ENCODE measurements around the gene CADPS. TPM values are rescaled to one million over a fixed set of nuclear protein-coding genes. Genes with fewer than 3 reads are reported as not detected.

The CADPS gene
- polyA plus RNA-seq, 1 donor (not counting 4 experiments of a cell fraction or from before 2014, with no cell fraction given), result not detected

- no peak for DNase-seq (ENCODE audit: low read depth, low spot score)
- FAIRE-seq, result no peak
- Histone ChIP-seq H4K20me1 (ENCODE audit: control insufficient read depth, extremely low read depth, insufficient read depth, low read length) (no peaks in the 10 kb centered on the region), H3K79me2 (ENCODE audit: control insufficient read depth, insufficient read depth, low read length) (no peaks in the 10 kb centered on the region), H3K4me3 (ENCODE audit: control insufficient read depth in 2 of 3, extremely low read depth in 1 of 3, insufficient read depth in 2 of 3, low read depth in 1 of 3, low read length in 3 of 3) (no peak overlapping the region), H3K4me2 (ENCODE audit: control insufficient read depth, extremely low read depth, insufficient read depth, low read depth, low read length) (no peak overlapping the region), H3K27ac (ENCODE audit: control insufficient read depth, insufficient read depth, low read length) (no peak overlapping the region), H3K9ac (ENCODE audit: control insufficient read depth, extremely low read depth, insufficient read depth, low read length) (no peak overlapping the region), H2AFZ (ENCODE audit: control insufficient read depth, low read length) (no peak overlapping the region), H3K36me3 (ENCODE audit: control insufficient read depth in 2 of 2, extremely low read depth in 1 of 2, insufficient read depth in 2 of 2, low read length in 2 of 2) (no peaks in the 10 kb centered on the region), H3K27me3 (ENCODE audit: control insufficient read depth, extremely low read depth, insufficient read depth, low read length) (no peaks in the 10 kb centered on the region), H3K9me1 (ENCODE audit: control insufficient read depth, extremely low read depth, insufficient read depth, low read length) (no peaks in the 10 kb centered on the region), H3K4me1 (ENCODE audit: control insufficient read depth, extremely low read depth, insufficient read depth, low read length) (no peaks in the 10 kb centered on the region), H3K9me3 (ENCODE audit: control insufficient read depth, low read depth, low read length) (no peaks in the 10 kb centered on the region)
- no peak for TF ChIP-seq CTCF (optimal IDR thresholded peaks at IDR 0.05 in 1 of 3, IDR thresholded peaks at IDR 0.05 in 1 of 3, conservative IDR thresholded peaks at IDR 0.05 in 1 of 3; ENCODE audit: extremely low read depth in 1 of 3, insufficient read depth in 2 of 3, low read length in 3 of 3)
- TF ChIP-seq EZH2 (IDR thresholded peaks at IDR 0.05; ENCODE audit: low read length), result no peak
- dilution Hi-C loops (cut with MboI; ENCODE audit: extremely low pct_ligation_motif_present, low sequenced_read_pairs), result no loop called here
Measured at GRCh38 chr3:62672270-62672987, 202.8 kb downstream of the CADPS start.

GRCh38 chr3:62670351-62670750 is 204.9 kb downstream of the CADPS start:
- FAIRE-seq (no peak), DNase-seq (ENCODE audit: low read depth, low spot score) (no peak)
- H3K4me3 ChIP-seq (ENCODE audit: control insufficient read depth in 2 of 3, extremely low read depth in 1 of 3, insufficient read depth in 2 of 3, low read depth in 1 of 3, low read length in 3 of 3), result no peak overlapping the region
- no peaks in the 10 kb centered on the region for H3K27me3 ChIP-seq (ENCODE audit: control insufficient read depth, extremely low read depth, insufficient read depth, low read length)
- no peaks in the 10 kb centered on the region for H4K20me1 ChIP-seq (ENCODE audit: control insufficient read depth, extremely low read depth, insufficient read depth, low read length)
- no peak overlapping the region for H2AFZ ChIP-seq (ENCODE audit: control insufficient read depth, low read length)
- H3K9ac ChIP-seq (ENCODE audit: control insufficient read depth, extremely low read depth, insufficient read depth, low read length), result no peak overlapping the region
- dilution Hi-C loops (cut with MboI; ENCODE audit: extremely low pct_ligation_motif_present, low sequenced_read_pairs), result no loop called here
- H3K27ac ChIP-seq (ENCODE audit: control insufficient read depth, insufficient read depth, low read length), result no peak overlapping the region
- no peaks in the 10 kb centered on the region for H3K9me3 ChIP-seq (ENCODE audit: control insufficient read depth, low read depth, low read length)
- TF ChIP-seq CTCF (optimal IDR thresholded peaks at IDR 0.05 in 1 of 3, IDR thresholded peaks at IDR 0.05 in 1 of 3, conservative IDR thresholded peaks at IDR 0.05 in 1 of 3; ENCODE audit: extremely low read depth in 1 of 3, insufficient read depth in 2 of 3, low read length in 3 of 3), result no peak
- no peak for TF ChIP-seq EZH2 (IDR thresholded peaks at IDR 0.05; ENCODE audit: low read length)
- H3K79me2 ChIP-seq (ENCODE audit: control insufficient read depth, insufficient read depth, low read length), result no peaks in the 10 kb centered on the region
- no peaks in the 10 kb centered on the region for H3K9me1 ChIP-seq (ENCODE audit: control insufficient read depth, extremely low read depth, insufficient read depth, low read length)
- no peaks in the 10 kb centered on the region for H3K36me3 ChIP-seq (ENCODE audit: control insufficient read depth in 2 of 2, extremely low read depth in 1 of 2, insufficient read depth in 2 of 2, low read length in 2 of 2)
- H3K4me2 ChIP-seq (ENCODE audit: control insufficient read depth, extremely low read depth, insufficient read depth, low read depth, low read length), result no peak overlapping the region
- no peaks in the 10 kb centered on the region for H3K4me1 ChIP-seq (ENCODE audit: control insufficient read depth, extremely low read depth, insufficient read depth, low read length)
